GM21825 (cell line): ENCODE data around the gene AMD1.
A peak's percentile ranks its signal among the peaks of the same experiment; 100 is the strongest.
"Not testable (repeated sequence)": the region's sequence is repeated elsewhere in the genome, so short reads cannot be mapped to it uniquely, and the experiment has no call there.

Experiments used
- ATAC-seq: cut with Tn5 transposase; IDR thresholded peaks from one replicate; pipeline ENCODE4 v1.9.1; 2021; ENCODE audit warnings: mild to moderate bottlenecking, moderate library complexity; ENCODE audit not compliant: unreplicated experiment

Gene AMD1

GRCh38 chr6:110873981-110874879, at the start of gene AMD1:
TSS of gene AMD1 (plus strand) at chr6:110874785. CDS start at chr6:110875106, 321 bp downstream.
- peak; percentile 66 for ATAC-seq

- ATAC-seq = no peak
Measured at GRCh38 chr6:110826236-110827129, 48.1 kb upstream of the AMD1 start.

GRCh38 chr6:110828396-110828795, 46.2 kb upstream of the AMD1 start:
- no peak for ATAC-seq

- no peak for ATAC-seq
Measured at GRCh38 chr6:110831405-110831804, 43.2 kb upstream of the AMD1 start.

GRCh38 chr6:110833831-110834230, 40.8 kb upstream of the AMD1 start:
- no peak for ATAC-seq

- ATAC-seq = not testable (repeated sequence)
Measured at GRCh38 chr6:110835751-110836150, 38.8 kb upstream of the AMD1 start.

GRCh38 chr6:110841266-110841665, 33.3 kb upstream of the AMD1 start:
- no peak for ATAC-seq

- no peak for ATAC-seq
Measured at GRCh38 chr6:110849781-110850180, 24.8 kb upstream of the AMD1 start.

- ATAC-seq = no peak
Measured at GRCh38 chr6:110852773-110853172, 21.8 kb upstream of the AMD1 start.

GRCh38 chr6:110853754-110854477, 20.7 kb upstream of the AMD1 start:
- ATAC-seq = no peak

- no peak for ATAC-seq
Measured at GRCh38 chr6:110856296-110856695, 18.3 kb upstream of the AMD1 start.

- ATAC-seq = no peak
Measured at GRCh38 chr6:110858016-110858415, 16.6 kb upstream of the AMD1 start.

GRCh38 chr6:110858562-110859214, 15.9 kb upstream of the AMD1 start:
- no peak for ATAC-seq

GRCh38 chr6:110859335-110859792, 15.2 kb upstream of the AMD1 start:
- no peak for ATAC-seq

- no peak for ATAC-seq
Measured at GRCh38 chr6:110864824-110865223, 9.8 kb upstream of the AMD1 start.

- ATAC-seq = peak; percentile 10
Measured at GRCh38 chr6:110874880-110875547, 429 bp downstream of the AMD1 start.

GRCh38 chr6:110875548-110876169, 1.1 kb downstream of the AMD1 start:
- peak; percentile 19 for ATAC-seq

GRCh38 chr6:110876170-110876773, 1.7 kb downstream of the AMD1 start:
- peak; percentile 40 for ATAC-seq
